GM19397 (cell line): Measurements from ENCODE around the gene C1QA.
"Not testable (repeated sequence)": the region's sequence is repeated elsewhere in the genome, so short reads cannot be mapped to it uniquely, and the experiment has no call there.

Source experiments
- ATAC-seq: cut with Tn5 transposase; IDR thresholded peaks from one replicate; pipeline ENCODE4 v1.9.1; 2021; ENCODE audit warnings: mild to moderate bottlenecking, moderate library complexity; ENCODE audit not compliant: unreplicated experiment

Gene C1QA

GRCh38 chr1:22671999-22672398, 35.6 kb downstream of the C1QA start:
- ATAC-seq = no peak

GRCh38 chr1:22673486-22674409, 37.3 kb downstream of the C1QA start:
- ATAC-seq = no peak

- ATAC-seq = no peak
These were observed 38.0 kb downstream of the C1QA start for GRCh38 chr1:22674410-22674749.

GRCh38 chr1:22676151-22676550, 39.7 kb downstream of the C1QA start:
- not testable (repeated sequence) for ATAC-seq

- ATAC-seq = no peak
These were observed 40.6 kb downstream of the C1QA start for GRCh38 chr1:22676916-22677583.

- ATAC-seq = no peak
These were observed 41.8 kb downstream of the C1QA start for GRCh38 chr1:22677931-22678896.

GRCh38 chr1:22680726-22681125, 44.3 kb downstream of the C1QA start:
- ATAC-seq = no peak

GRCh38 chr1:22681556-22682276, 45.3 kb downstream of the C1QA start:
- ATAC-seq = no peak

- no peak for ATAC-seq
These were observed 47.1 kb downstream of the C1QA start for GRCh38 chr1:22683547-22683946.

- no peak for ATAC-seq
These were observed 49.2 kb downstream of the C1QA start for GRCh38 chr1:22685591-22686059.

GRCh38 chr1:22687191-22687590, 50.8 kb downstream of the C1QA start:
- ATAC-seq = no peak

GRCh38 chr1:22688466-22688865, 52.0 kb downstream of the C1QA start:
- ATAC-seq = no peak
